ENCODE results near the gene CCDC171.

The CCDC171 gene

DNA sequence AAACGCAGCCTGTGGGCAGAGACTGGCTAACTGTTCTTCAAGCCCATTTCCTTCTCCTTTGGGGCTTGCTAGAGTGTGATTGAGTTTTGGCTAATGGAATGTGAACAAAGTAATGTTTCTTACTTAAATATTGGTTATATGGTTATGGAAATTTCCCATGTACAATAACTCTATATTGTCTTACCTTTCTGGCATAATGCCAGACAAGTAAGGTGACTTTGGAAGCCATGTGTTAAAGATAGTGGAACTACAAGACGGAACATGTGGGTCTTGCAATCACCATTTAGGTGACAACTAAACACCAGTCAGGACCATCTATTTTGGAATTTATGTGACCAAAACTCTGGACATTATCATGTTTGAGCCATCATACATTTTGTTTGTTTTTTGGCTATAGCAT is 260.2 kb downstream of the CCDC171 start:
- Histone ChIP-seq H3K27me3 (ENCODE audit: insufficient read depth, low read length) (no peaks in the 10 kb centered on the region), H3K9ac (ENCODE audit: low read length) (no peak overlapping the region), H2AFZ (ENCODE audit: low read length) (no peak overlapping the region), H3F3A (ENCODE audit: insufficient read depth, low read length) (no peaks in the 10 kb centered on the region), H3K27ac (ENCODE audit: low read depth, low read length, poor library complexity, severe bottlenecking) (no peak overlapping the region), H3K4me3 (ENCODE audit: low read depth, low read length, poor library complexity, severe bottlenecking) (no peak overlapping the region), H3K4me2 (ENCODE audit: low read length) (no peak overlapping the region), H3K9me3 (ENCODE audit: low read length) (no peaks in the 10 kb centered on the region), H3K79me2 (ENCODE audit: insufficient read depth, low read length) (no peaks in the 10 kb centered on the region), H4K20me1 (ENCODE audit: insufficient read depth, low read length) (no peaks in the 10 kb centered on the region), H3K36me3 (ENCODE audit: insufficient read depth, low read length) (no peaks in the 10 kb centered on the region), H3K4me1 (ENCODE audit: insufficient read depth, low read length, severe bottlenecking) (no peaks in the 10 kb centered on the region), H3K9me2 (ENCODE audit: low read depth, low read length) (no peaks in the 10 kb centered on the region)
- TF ChIP-seq, protein P1, sequence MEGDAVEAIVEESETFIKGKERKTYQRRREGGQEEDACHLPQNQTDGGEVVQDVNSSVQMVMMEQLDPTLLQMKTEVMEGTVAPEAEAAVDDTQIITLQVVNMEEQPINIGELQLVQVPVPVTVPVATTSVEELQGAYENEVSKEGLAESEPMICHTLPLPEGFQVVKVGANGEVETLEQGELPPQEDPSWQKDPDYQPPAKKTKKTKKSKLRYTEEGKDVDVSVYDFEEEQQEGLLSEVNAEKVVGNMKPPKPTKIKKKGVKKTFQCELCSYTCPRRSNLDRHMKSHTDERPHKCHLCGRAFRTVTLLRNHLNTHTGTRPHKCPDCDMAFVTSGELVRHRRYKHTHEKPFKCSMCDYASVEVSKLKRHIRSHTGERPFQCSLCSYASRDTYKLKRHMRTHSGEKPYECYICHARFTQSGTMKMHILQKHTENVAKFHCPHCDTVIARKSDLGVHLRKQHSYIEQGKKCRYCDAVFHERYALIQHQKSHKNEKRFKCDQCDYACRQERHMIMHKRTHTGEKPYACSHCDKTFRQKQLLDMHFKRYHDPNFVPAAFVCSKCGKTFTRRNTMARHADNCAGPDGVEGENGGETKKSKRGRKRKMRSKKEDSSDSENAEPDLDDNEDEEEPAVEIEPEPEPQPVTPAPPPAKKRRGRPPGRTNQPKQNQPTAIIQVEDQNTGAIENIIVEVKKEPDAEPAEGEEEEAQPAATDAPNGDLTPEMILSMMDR (IDR thresholded peaks at IDR 0.05; ENCODE audit: low read length): no peak
- no peak for TF ChIP-seq EZH2 (IDR thresholded peaks at IDR 0.05; ENCODE audit: borderline replicate concordance, low read length)

DNA sequence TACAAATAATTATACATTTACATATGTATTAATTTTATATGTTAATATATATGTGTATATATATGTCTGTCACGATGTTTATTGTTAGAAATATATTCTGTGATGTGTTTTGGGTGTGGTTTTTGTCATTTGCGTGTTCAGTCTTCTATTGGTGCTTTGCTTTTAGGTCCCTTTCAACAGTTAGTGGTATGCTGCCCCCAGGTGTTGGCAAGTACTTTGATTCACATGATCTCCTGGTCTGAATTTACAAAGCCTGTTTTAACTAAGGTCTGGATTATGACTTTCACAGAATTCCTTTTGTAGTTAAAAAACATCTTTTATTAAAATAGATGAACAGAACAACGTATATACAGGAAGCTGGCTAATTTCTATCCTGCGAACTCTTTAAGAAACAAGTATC is 271.5 kb downstream of the CCDC171 start:
- H3K9ac ChIP-seq (ENCODE audit: low read length): no peak overlapping the region
- no peak overlapping the region for H3K27ac ChIP-seq (ENCODE audit: low read depth, low read length, poor library complexity, severe bottlenecking)

DNA sequence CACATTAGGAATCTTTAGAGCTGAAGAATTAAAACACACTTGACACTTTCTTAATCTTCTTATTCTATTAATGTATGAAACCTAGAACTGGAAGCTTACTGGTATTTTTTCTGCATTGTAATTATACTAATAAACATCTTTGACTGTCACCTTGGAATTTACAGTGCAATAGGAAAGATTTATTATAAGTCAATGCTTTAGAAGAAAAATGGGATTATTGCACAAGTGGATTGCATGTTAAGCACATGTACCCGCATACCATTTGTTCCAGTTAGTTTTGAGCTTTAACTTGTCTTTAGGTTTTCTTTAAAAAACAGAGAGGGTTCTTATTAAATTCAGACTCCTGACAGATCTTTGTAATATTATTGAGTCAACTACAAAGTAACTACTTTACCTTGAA is 278.5 kb downstream of the CCDC171 start:
- no peaks in the 10 kb centered on the region for H3K79me2 ChIP-seq (ENCODE audit: insufficient read depth, low read length)
- no peak overlapping the region for H2AFZ ChIP-seq (ENCODE audit: low read length)
- no peaks in the 10 kb centered on the region for H3K4me1 ChIP-seq (ENCODE audit: insufficient read depth, low read length, severe bottlenecking)
- no peak overlapping the region for H3K4me3 ChIP-seq (ENCODE audit: low read depth, low read length, poor library complexity, severe bottlenecking)
- H3K9ac ChIP-seq (ENCODE audit: low read length): no peak overlapping the region
- no peaks in the 10 kb centered on the region for H3K9me2 ChIP-seq (ENCODE audit: low read depth, low read length)
- no peaks in the 10 kb centered on the region for H4K20me1 ChIP-seq (ENCODE audit: insufficient read depth, low read length)
- TF ChIP-seq, protein P1 (IDR thresholded peaks at IDR 0.05; ENCODE audit: low read length): no peak
- no peak for TF ChIP-seq EZH2 (IDR thresholded peaks at IDR 0.05; ENCODE audit: borderline replicate concordance, low read length)
- H3F3A ChIP-seq (ENCODE audit: insufficient read depth, low read length): no peaks in the 10 kb centered on the region
- no peak overlapping the region for H3K27ac ChIP-seq (ENCODE audit: low read depth, low read length, poor library complexity, severe bottlenecking)
- no peak overlapping the region for H3K4me2 ChIP-seq (ENCODE audit: low read length)
- no peaks in the 10 kb centered on the region for H3K27me3 ChIP-seq (ENCODE audit: insufficient read depth, low read length)
- no peaks in the 10 kb centered on the region for H3K36me3 ChIP-seq (ENCODE audit: insufficient read depth, low read length)
- H3K9me3 ChIP-seq (ENCODE audit: low read length): no peaks in the 10 kb centered on the region

More for the DNA sequence above, 271.5 kb downstream of the CCDC171 start:
- Histone ChIP-seq H3K36me3 (ENCODE audit: insufficient read depth, low read length) (no peaks in the 10 kb centered on the region), H2AFZ (ENCODE audit: low read length) (no peak overlapping the region), H3F3A (ENCODE audit: insufficient read depth, low read length) (no peaks in the 10 kb centered on the region), H3K9me3 (ENCODE audit: low read length) (no peaks in the 10 kb centered on the region), H4K20me1 (ENCODE audit: insufficient read depth, low read length) (no peaks in the 10 kb centered on the region), H3K9me2 (ENCODE audit: low read depth, low read length) (no peaks in the 10 kb centered on the region), H3K4me1 (ENCODE audit: insufficient read depth, low read length, severe bottlenecking) (no peaks in the 10 kb centered on the region), H3K4me2 (ENCODE audit: low read length) (no peak overlapping the region), H3K27me3 (ENCODE audit: insufficient read depth, low read length) (no peaks in the 10 kb centered on the region), H3K4me3 (ENCODE audit: low read depth, low read length, poor library complexity, severe bottlenecking) (no peak overlapping the region), H3K79me2 (ENCODE audit: insufficient read depth, low read length) (no peaks in the 10 kb centered on the region)
- no peak for TF ChIP-seq EZH2 (IDR thresholded peaks at IDR 0.05; ENCODE audit: borderline replicate concordance, low read length)
- TF ChIP-seq, protein P1 (IDR thresholded peaks at IDR 0.05; ENCODE audit: low read length): peak; percentile 25; the same call in 1 of the 2 replicates

All from OCI-LY1 (cell line).